ENCODE results near the gene TTC31. TPM values are rescaled to one million over a fixed set of nuclear protein-coding genes. Genes with fewer than 3 reads are reported as not detected.
A peak's percentile ranks its signal among the peaks of the same experiment; 100 is the strongest.

The TTC31 gene
- total RNA-seq, 1 experiment from 2014 or later, result 38.3 TPM

DNA sequence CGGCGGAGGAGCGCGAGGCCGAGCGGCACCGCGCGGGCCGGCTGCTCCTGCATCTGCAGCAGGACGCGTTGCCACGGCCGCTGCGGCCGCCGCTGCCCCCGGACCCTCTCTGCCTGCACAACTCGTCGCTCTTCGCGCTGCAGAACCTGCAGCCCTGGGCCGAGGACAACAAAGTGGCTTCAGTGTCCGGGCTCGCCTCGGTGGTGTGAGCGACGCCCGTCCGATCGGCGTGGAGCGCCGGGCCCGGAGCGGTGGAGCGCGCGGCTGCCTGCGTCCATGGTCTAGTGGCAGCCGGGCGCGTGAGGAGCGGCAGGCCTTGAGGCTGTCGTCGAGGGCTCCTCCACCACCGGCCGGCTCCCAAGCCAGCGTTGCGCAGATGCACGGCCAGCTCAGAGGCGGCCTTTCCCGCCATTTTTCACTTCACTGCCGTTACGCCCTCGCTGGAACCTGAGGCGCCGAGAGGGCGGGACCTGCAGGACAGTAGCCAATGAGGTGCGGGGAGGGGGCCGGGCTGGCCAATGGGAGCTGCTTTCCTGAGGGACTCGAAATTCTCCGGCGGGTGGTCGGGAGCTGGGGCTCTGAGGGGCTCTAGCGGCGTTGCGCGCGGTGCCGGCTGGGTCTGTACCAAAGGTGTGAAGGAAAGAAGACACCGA, 33.2 kb downstream of the TTC31 start (continued):
- TF ChIP-seq, protein P1, sequence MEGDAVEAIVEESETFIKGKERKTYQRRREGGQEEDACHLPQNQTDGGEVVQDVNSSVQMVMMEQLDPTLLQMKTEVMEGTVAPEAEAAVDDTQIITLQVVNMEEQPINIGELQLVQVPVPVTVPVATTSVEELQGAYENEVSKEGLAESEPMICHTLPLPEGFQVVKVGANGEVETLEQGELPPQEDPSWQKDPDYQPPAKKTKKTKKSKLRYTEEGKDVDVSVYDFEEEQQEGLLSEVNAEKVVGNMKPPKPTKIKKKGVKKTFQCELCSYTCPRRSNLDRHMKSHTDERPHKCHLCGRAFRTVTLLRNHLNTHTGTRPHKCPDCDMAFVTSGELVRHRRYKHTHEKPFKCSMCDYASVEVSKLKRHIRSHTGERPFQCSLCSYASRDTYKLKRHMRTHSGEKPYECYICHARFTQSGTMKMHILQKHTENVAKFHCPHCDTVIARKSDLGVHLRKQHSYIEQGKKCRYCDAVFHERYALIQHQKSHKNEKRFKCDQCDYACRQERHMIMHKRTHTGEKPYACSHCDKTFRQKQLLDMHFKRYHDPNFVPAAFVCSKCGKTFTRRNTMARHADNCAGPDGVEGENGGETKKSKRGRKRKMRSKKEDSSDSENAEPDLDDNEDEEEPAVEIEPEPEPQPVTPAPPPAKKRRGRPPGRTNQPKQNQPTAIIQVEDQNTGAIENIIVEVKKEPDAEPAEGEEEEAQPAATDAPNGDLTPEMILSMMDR (IDR thresholded peaks at IDR 0.05), result no peak
- TF ChIP-seq ZNF416 (CRISPR knock-in tag; IDR thresholded peaks at IDR 0.05) (no peak), ZBTB21 (CRISPR knock-in tag; IDR thresholded peaks at IDR 0.05; ENCODE audit: borderline replicate concordance) (peak; percentile 67; the same call in 1 of the 2 replicates), FOXK1 (CRISPR knock-in tag; IDR thresholded peaks at IDR 0.05) (peak; percentile 83), EMX1 (CRISPR knock-in tag; IDR thresholded peaks at IDR 0.05) (no peak), TEAD1 (CRISPR knock-in tag; IDR thresholded peaks at IDR 0.05) (peak; percentile 92), TCF7 (CRISPR knock-in tag; IDR thresholded peaks at IDR 0.05; ENCODE audit: low read depth) (peak; percentile 84; the same call in 1 of the 2 replicates), ELF4 (CRISPR knock-in tag; IDR thresholded peaks at IDR 0.05; ENCODE audit: low read depth) (peak; percentile 43; the same call in 1 of the 2 replicates), NFATC4 (CRISPR knock-in tag; IDR thresholded peaks at IDR 0.05) (no peak), ATF1 (CRISPR knock-in tag; IDR thresholded peaks at IDR 0.05) (peak; percentile 65; the same call in 1 of the 2 replicates), NFYB (CRISPR knock-in tag; conservative IDR thresholded peaks at IDR 0.05; ENCODE audit: low read depth) (peak; percentile 84), FOXP4 (CRISPR knock-in tag; IDR thresholded peaks at IDR 0.05) (peak; percentile 96), RELA (CRISPR knock-in tag; IDR thresholded peaks at IDR 0.05; ENCODE audit: borderline replicate concordance) (peak; percentile 88), KAT7 (CRISPR knock-in tag; IDR thresholded peaks at IDR 0.05; ENCODE audit: borderline replicate concordance) (peak; percentile 57; the same call in 1 of the 2 replicates), NR1H2 (CRISPR knock-in tag; IDR thresholded peaks at IDR 0.05) (peak; percentile 87), E2F4 (CRISPR knock-in tag; IDR thresholded peaks at IDR 0.05; ENCODE audit: borderline replicate concordance, low read depth) (peak; percentile 85), ESRRA (CRISPR knock-in tag; IDR thresholded peaks at IDR 0.05; ENCODE audit: borderline replicate concordance) (peak; percentile 76; the same call in 1 of the 2 replicates), NR2C2 (CRISPR knock-in tag; IDR thresholded peaks at IDR 0.05) (peak; percentile 66; the same call in 1 of the 2 replicates), MLX (CRISPR knock-in tag; IDR thresholded peaks at IDR 0.05) (no peak; the same call in 1 of the 2 replicates), ATF6 (CRISPR knock-in tag; IDR thresholded peaks at IDR 0.05) (0 out of 2 replicates have a peak, but pooled peaks have one; percentile 48), TP53 (CRISPR knock-in tag; IDR thresholded peaks at IDR 0.05) (peak; percentile 96), PREB (CRISPR knock-in tag; IDR thresholded peaks at IDR 0.05; ENCODE audit: borderline replicate concordance) (no peak; the same call in 1 of the 2 replicates), FOXP1 (CRISPR knock-in tag; IDR thresholded peaks at IDR 0.05; ENCODE audit: borderline replicate concordance) (peak; percentile 97), ZNF317 (CRISPR knock-in tag; IDR thresholded peaks at IDR 0.05; ENCODE audit: borderline replicate concordance, low read depth) (no peak; the same call in none of the 2 replicates)
- TF ChIP-seq, protein P2, sequence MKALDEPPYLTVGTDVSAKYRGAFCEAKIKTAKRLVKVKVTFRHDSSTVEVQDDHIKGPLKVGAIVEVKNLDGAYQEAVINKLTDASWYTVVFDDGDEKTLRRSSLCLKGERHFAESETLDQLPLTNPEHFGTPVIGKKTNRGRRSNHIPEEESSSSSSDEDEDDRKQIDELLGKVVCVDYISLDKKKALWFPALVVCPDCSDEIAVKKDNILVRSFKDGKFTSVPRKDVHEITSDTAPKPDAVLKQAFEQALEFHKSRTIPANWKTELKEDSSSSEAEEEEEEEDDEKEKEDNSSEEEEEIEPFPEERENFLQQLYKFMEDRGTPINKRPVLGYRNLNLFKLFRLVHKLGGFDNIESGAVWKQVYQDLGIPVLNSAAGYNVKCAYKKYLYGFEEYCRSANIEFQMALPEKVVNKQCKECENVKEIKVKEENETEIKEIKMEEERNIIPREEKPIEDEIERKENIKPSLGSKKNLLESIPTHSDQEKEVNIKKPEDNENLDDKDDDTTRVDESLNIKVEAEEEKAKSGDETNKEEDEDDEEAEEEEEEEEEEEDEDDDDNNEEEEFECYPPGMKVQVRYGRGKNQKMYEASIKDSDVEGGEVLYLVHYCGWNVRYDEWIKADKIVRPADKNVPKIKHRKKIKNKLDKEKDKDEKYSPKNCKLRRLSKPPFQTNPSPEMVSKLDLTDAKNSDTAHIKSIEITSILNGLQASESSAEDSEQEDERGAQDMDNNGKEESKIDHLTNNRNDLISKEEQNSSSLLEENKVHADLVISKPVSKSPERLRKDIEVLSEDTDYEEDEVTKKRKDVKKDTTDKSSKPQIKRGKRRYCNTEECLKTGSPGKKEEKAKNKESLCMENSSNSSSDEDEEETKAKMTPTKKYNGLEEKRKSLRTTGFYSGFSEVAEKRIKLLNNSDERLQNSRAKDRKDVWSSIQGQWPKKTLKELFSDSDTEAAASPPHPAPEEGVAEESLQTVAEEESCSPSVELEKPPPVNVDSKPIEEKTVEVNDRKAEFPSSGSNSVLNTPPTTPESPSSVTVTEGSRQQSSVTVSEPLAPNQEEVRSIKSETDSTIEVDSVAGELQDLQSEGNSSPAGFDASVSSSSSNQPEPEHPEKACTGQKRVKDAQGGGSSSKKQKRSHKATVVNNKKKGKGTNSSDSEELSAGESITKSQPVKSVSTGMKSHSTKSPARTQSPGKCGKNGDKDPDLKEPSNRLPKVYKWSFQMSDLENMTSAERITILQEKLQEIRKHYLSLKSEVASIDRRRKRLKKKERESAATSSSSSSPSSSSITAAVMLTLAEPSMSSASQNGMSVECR (CRISPR knock-in tag; IDR thresholded peaks at IDR 0.05; ENCODE audit: borderline replicate concordance), result peak; percentile 79
